Activated naive CD8-positive, alpha-beta T cell (primary cell): ENCODE measurements around the gene MAN1C1.
"Not testable (repeated sequence)": the region's sequence is repeated elsewhere in the genome, so short reads cannot be mapped to it uniquely, and the experiment has no call there.

Source experiments
- H3K27ac Mint-ChIP-seq: one replicate; pipeline ENCODE4 v1.8.0; 2021; ENCODE audit warnings: mixed read lengths
- H3K27me3 Mint-ChIP-seq: one replicate; pipeline ENCODE4 v1.8.0; 2021; ENCODE audit warnings: mixed read lengths
- H3K36me3 Mint-ChIP-seq: one replicate; pipeline ENCODE4 v1.8.0; 2021; ENCODE audit warnings: mixed read lengths
- H3K4me1 Mint-ChIP-seq: one replicate; pipeline ENCODE4 v1.8.0; 2021; ENCODE audit warnings: low read depth, mixed read lengths
- H3K4me3 Mint-ChIP-seq: one replicate; pipeline ENCODE4 v1.8.0; 2021; ENCODE audit warnings: mild to moderate bottlenecking, mixed read lengths
- H3K9me3 Mint-ChIP-seq: one replicate; pipeline ENCODE4 v1.8.0; 2021; ENCODE audit warnings: low read depth, mixed read lengths

The MAN1C1 gene

GRCh38 chr1:25576459-25577133, 40.0 kb upstream of the MAN1C1 start:
- no peaks in the 10 kb centered on the region for H3K9me3 Mint-ChIP-seq
- no peak overlapping the region for H3K4me3 Mint-ChIP-seq
- no peaks in the 10 kb centered on the region for H3K36me3 Mint-ChIP-seq
- no peak overlapping the region for H3K27ac Mint-ChIP-seq
- H3K27me3 Mint-ChIP-seq, result no peaks in the 10 kb centered on the region
- peaks cover 32% of the 10 kb centered on the region for H3K4me1 Mint-ChIP-seq

GRCh38 chr1:25577134-25577920, 39.3 kb upstream of the MAN1C1 start:
- Mint-ChIP-seq H3K4me1 (peaks cover 24% of the 10 kb centered on the region), H3K36me3 (no peaks in the 10 kb centered on the region), H3K27ac (no peak overlapping the region), H3K9me3 (no peaks in the 10 kb centered on the region), H3K4me3 (no peak overlapping the region), H3K27me3 (no peaks in the 10 kb centered on the region)

- Mint-ChIP-seq H3K27ac (no peak overlapping the region), H3K4me3 (no peak overlapping the region), H3K4me1 (peaks cover 6% of the 10 kb centered on the region), H3K36me3 (no peaks in the 10 kb centered on the region), H3K9me3 (no peaks in the 10 kb centered on the region), H3K27me3 (no peaks in the 10 kb centered on the region)
These were observed 37.0 kb upstream of the MAN1C1 start for GRCh38 chr1:25579292-25580252.

GRCh38 chr1:25580927-25581326, 35.7 kb upstream of the MAN1C1 start:
- H3K36me3 Mint-ChIP-seq, result no peaks in the 10 kb centered on the region
- no peaks in the 10 kb centered on the region for H3K27me3 Mint-ChIP-seq
- peak overlapping the region; percentile 22 for H3K27ac Mint-ChIP-seq
- H3K4me3 Mint-ChIP-seq, result no peak overlapping the region
- peaks cover 3% of the 10 kb centered on the region for H3K4me1 Mint-ChIP-seq
- no peaks in the 10 kb centered on the region for H3K9me3 Mint-ChIP-seq

GRCh38 chr1:25581764-25582163, 34.8 kb upstream of the MAN1C1 start:
- Mint-ChIP-seq H3K27ac (no peak overlapping the region), H3K9me3 (no peaks in the 10 kb centered on the region), H3K4me3 (no peak overlapping the region), H3K4me1 (peaks cover 3% of the 10 kb centered on the region), H3K27me3 (no peaks in the 10 kb centered on the region), H3K36me3 (no peaks in the 10 kb centered on the region)

GRCh38 chr1:25583519-25584370, 32.8 kb upstream of the MAN1C1 start:
- Mint-ChIP-seq H3K27ac (no peak overlapping the region), H3K27me3 (no peaks in the 10 kb centered on the region), H3K9me3 (no peaks in the 10 kb centered on the region), H3K4me1 (no peaks in the 10 kb centered on the region), H3K36me3 (no peaks in the 10 kb centered on the region), H3K4me3 (no peak overlapping the region)

- Mint-ChIP-seq H3K4me1 (peaks cover 10% of the 10 kb centered on the region), H3K36me3 (no peaks in the 10 kb centered on the region), H3K9me3 (no peaks in the 10 kb centered on the region), H3K27ac (no peak overlapping the region), H3K27me3 (no peaks in the 10 kb centered on the region), H3K4me3 (no peak overlapping the region)
These were observed 30.4 kb upstream of the MAN1C1 start for GRCh38 chr1:25586181-25586588.

- Mint-ChIP-seq H3K36me3 (no peaks in the 10 kb centered on the region), H3K27me3 (no peaks in the 10 kb centered on the region), H3K4me1 (peaks cover 10% of the 10 kb centered on the region), H3K9me3 (no peaks in the 10 kb centered on the region), H3K27ac (no peak overlapping the region), H3K4me3 (no peak overlapping the region)
These were observed 29.3 kb upstream of the MAN1C1 start for GRCh38 chr1:25587290-25587689.

- H3K36me3 Mint-ChIP-seq, H3K4me3 Mint-ChIP-seq, H3K9me3 Mint-ChIP-seq, H3K27ac Mint-ChIP-seq, H3K27me3 Mint-ChIP-seq, H3K4me1 Mint-ChIP-seq: not testable (repeated sequence)
These were observed 28.4 kb upstream of the MAN1C1 start for GRCh38 chr1:25588224-25588623.

- not testable (repeated sequence) for H3K27ac Mint-ChIP-seq, H3K36me3 Mint-ChIP-seq, H3K4me1 Mint-ChIP-seq
These were observed 27.8 kb upstream of the MAN1C1 start for GRCh38 chr1:25588786-25589185.

GRCh38 chr1:25590096-25590824, 26.3 kb upstream of the MAN1C1 start:
- H3K9me3 Mint-ChIP-seq, result no peaks in the 10 kb centered on the region
- peaks cover 10% of the 10 kb centered on the region for H3K4me1 Mint-ChIP-seq
- H3K27me3 Mint-ChIP-seq, result no peaks in the 10 kb centered on the region
- H3K4me3 Mint-ChIP-seq, result no peak overlapping the region
- H3K27ac Mint-ChIP-seq, result no peak overlapping the region
- no peaks in the 10 kb centered on the region for H3K36me3 Mint-ChIP-seq

More at GRCh38 chr1:25588786-25589185, 27.8 kb upstream of the MAN1C1 start:
- not testable (repeated sequence) for H3K4me3 Mint-ChIP-seq, H3K27me3 Mint-ChIP-seq, H3K9me3 Mint-ChIP-seq

GRCh38 chr1:25593861-25594260, 22.7 kb upstream of the MAN1C1 start:
- no peaks in the 10 kb centered on the region for H3K36me3 Mint-ChIP-seq
- no peaks in the 10 kb centered on the region for H3K27me3 Mint-ChIP-seq
- no peak overlapping the region for H3K27ac Mint-ChIP-seq

GRCh38 chr1:25594971-25595370, 21.6 kb upstream of the MAN1C1 start:
- no peak overlapping the region for H3K4me3 Mint-ChIP-seq
- H3K4me1 Mint-ChIP-seq, result peaks cover 12% of the 10 kb centered on the region
- H3K27ac Mint-ChIP-seq, result no peak overlapping the region
- no peaks in the 10 kb centered on the region for H3K36me3 Mint-ChIP-seq
- no peaks in the 10 kb centered on the region for H3K27me3 Mint-ChIP-seq
- no peaks in the 10 kb centered on the region for H3K9me3 Mint-ChIP-seq

More at GRCh38 chr1:25593861-25594260, 22.7 kb upstream of the MAN1C1 start:
- H3K4me3 Mint-ChIP-seq, result no peak overlapping the region
- H3K9me3 Mint-ChIP-seq, result no peaks in the 10 kb centered on the region
- peaks cover 13% of the 10 kb centered on the region for H3K4me1 Mint-ChIP-seq

GRCh38 chr1:25596641-25597040, 19.9 kb upstream of the MAN1C1 start:
- H3K4me1 Mint-ChIP-seq, H3K27ac Mint-ChIP-seq, H3K4me3 Mint-ChIP-seq, H3K9me3 Mint-ChIP-seq, H3K36me3 Mint-ChIP-seq, H3K27me3 Mint-ChIP-seq: not testable (repeated sequence)
